Inferior parietal cortex (tissue), 1 donor: ENCODE results near the gene POLDIP3.
"Not testable (repeated sequence)": the region's sequence is repeated elsewhere in the genome, so short reads cannot be mapped to it uniquely, and the experiment has no call there.

Experiments
- DNase-seq: peaks from one replicate; pipeline ENCODE4 v3.0.0-alpha.2; 2016; ENCODE audit errors: extremely low spot score

Gene POLDIP3

GRCh38 chr22:42560381-42560780 lies 54.3 kb downstream of the POLDIP3 start:
- DNase-seq: no peak

GRCh38 chr22:42553475-42554361 lies 61.0 kb downstream of the POLDIP3 start, which contains the start of gene SERHL2:
TSS of gene SERHL2 (plus strand) at chr22:42553956. CDS start at chr22:42554021, 65 bp downstream.
- DNase-seq: peak; percentile 53

GRCh38 chr22:42552294-42552647 lies 62.4 kb downstream of the POLDIP3 start:
- DNase-seq: not testable (repeated sequence)

GRCh38 chr22:42549331-42550060 lies 65.2 kb downstream of the POLDIP3 start:
- DNase-seq: no peak

- DNase-seq: no peak
These were observed 65.9 kb downstream of the POLDIP3 start for GRCh38 chr22:42548597-42549330.

- DNase-seq: not testable (repeated sequence)
These were observed 66.6 kb downstream of the POLDIP3 start for GRCh38 chr22:42548126-42548525.

GRCh38 chr22:42547562-42547961 lies 67.1 kb downstream of the POLDIP3 start:
- DNase-seq: no peak

GRCh38 chr22:42544686-42545085 lies 70.0 kb downstream of the POLDIP3 start:
- DNase-seq: no peak

- DNase-seq: not testable (repeated sequence)
These were observed 75.4 kb downstream of the POLDIP3 start for GRCh38 chr22:42539236-42539771.

GRCh38 chr22:42537199-42537831 lies 77.4 kb downstream of the POLDIP3 start:
- not testable (repeated sequence) for DNase-seq

- not testable (repeated sequence) for DNase-seq
These were observed 78.0 kb downstream of the POLDIP3 start for GRCh38 chr22:42536634-42537033.

GRCh38 chr22:42536166-42536565 lies 78.5 kb downstream of the POLDIP3 start:
- no peak for DNase-seq

GRCh38 chr22:42535082-42535731 lies 79.5 kb downstream of the POLDIP3 start:
- DNase-seq: not testable (repeated sequence)
